SK-N-DZ (cell line): ENCODE data around the gene ZNF862.
"Not testable (repeated sequence)": the region's sequence is repeated elsewhere in the genome, so short reads cannot be mapped to it uniquely, and the experiment has no call there.

ENCODE experiments used
- DNase-seq: peaks from one replicate; pipeline ENCODE4 v3.0.0-alpha.2; 2015; ENCODE audit warnings: low spot score

ZNF862 gene

GRCh38 chr7:149879766-149880637 lies 41.8 kb downstream of the ZNF862 start:
- DNase-seq: no peak

GRCh38 chr7:149880638-149881311 lies 42.6 kb downstream of the ZNF862 start:
- DNase-seq: no peak

- DNase-seq: no peak
These were observed 43.4 kb downstream of the ZNF862 start for GRCh38 chr7:149881328-149882247.

- no peak for DNase-seq
These were observed 44.3 kb downstream of the ZNF862 start for GRCh38 chr7:149882248-149883047.

GRCh38 chr7:149883048-149883438 lies 44.9 kb downstream of the ZNF862 start:
- DNase-seq: no peak

- peak; percentile 57 for DNase-seq
These were observed 45.3 kb downstream of the ZNF862 start for GRCh38 chr7:149883452-149883861.

GRCh38 chr7:149884016-149884415 lies 45.8 kb downstream of the ZNF862 start:
- no peak for DNase-seq

GRCh38 chr7:149884541-149884940 lies 46.4 kb downstream of the ZNF862 start:
- DNase-seq: no peak

GRCh38 chr7:149885191-149886017 lies 47.2 kb downstream of the ZNF862 start:
- DNase-seq: no peak

GRCh38 chr7:149886018-149886415 lies 47.8 kb downstream of the ZNF862 start:
- no peak for DNase-seq

- DNase-seq: no peak
These were observed 49.1 kb downstream of the ZNF862 start for GRCh38 chr7:149887311-149887710.

GRCh38 chr7:149890715-149891114 lies 52.5 kb downstream of the ZNF862 start:
- DNase-seq: not testable (repeated sequence)

- DNase-seq: not testable (repeated sequence)
These were observed 56.8 kb downstream of the ZNF862 start for GRCh38 chr7:149894957-149895356.

- not testable (repeated sequence) for DNase-seq
These were observed 69.7 kb downstream of the ZNF862 start for GRCh38 chr7:149907776-149908376.

GRCh38 chr7:149910219-149910618 lies 72.0 kb downstream of the ZNF862 start:
- not testable (repeated sequence) for DNase-seq

GRCh38 chr7:149912126-149912525 lies 74.0 kb downstream of the ZNF862 start:
- not testable (repeated sequence) for DNase-seq
